ENCODE results near the gene RAD50. TPM values are rescaled to one million over a fixed set of nuclear protein-coding genes. Genes with fewer than 3 reads are reported as not detected.
A peak's percentile ranks its signal among the peaks of the same experiment; 100 is the strongest.

The RAD50 gene
- total and polyA plus RNA-seq, 2 donors, result 8.9 to 17.6 TPM

GRCh38 chr5:132635873-132636272 is 79.1 kb downstream of the RAD50 start:
- peaks cover 21 to 35% of the 10 kb centered on the region in 2 donors for H3K36me3 ChIP-seq (ENCODE audit: control insufficient read depth in 2 of 2, insufficient read depth in 2 of 2, low read length in 1 of 2)
- 87% methylated on average over 4 of the region's 4 CpGs for WGBS
- no peaks in the 10 kb centered on the region for H3K9me3 ChIP-seq (ENCODE audit: control insufficient read depth in 2 of 2, insufficient read depth in 1 of 2, low read length in 1 of 2)
- H3K27ac ChIP-seq (ENCODE audit: low read depth in 1 of 2, low read length in 1 of 2), result no peak overlapping the region
- H3K27me3 ChIP-seq (ENCODE audit: control insufficient read depth in 2 of 2, insufficient read depth in 1 of 2, low read length in 1 of 2), result no peaks in the 10 kb centered on the region
- H3K4me3 ChIP-seq (ENCODE audit: low read length in 2 of 2), result no peak overlapping the region
- peak in 2 of 9 donors; percentile 12 to 18 for DNase-seq (ENCODE audit: low read depth in 6 of 9, low spot score in 9 of 9)
- H3K4me1 ChIP-seq (ENCODE audit: control insufficient read depth in 2 of 2, insufficient read depth in 2 of 2, low read length in 2 of 2), result peaks cover 0 to 3% of the 10 kb centered on the region in 2 donors

DNA sequence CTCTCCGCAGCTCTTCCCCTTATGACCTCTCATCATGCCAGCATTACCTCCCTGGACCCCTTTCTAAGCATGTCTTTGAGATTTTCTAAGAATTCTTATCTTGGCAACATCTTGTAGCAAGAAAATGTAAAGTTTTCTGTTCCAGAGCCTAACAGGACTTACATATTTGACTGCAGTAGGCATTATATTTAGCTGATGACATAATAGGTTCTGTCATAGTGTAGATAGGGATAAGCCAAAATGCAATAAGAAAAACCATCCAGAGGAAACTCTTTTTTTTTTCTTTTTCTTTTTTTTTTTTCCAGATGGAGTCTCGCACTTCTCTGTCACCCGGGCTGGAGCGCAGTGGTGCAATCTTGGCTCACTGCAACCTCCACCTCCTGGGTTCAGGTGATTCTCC is 80.5 kb downstream of the RAD50 start:
- 97% methylated on average over 4 of the region's 4 CpGs for WGBS

GRCh38 chr5:132639706-132640130 is 82.9 kb downstream of the RAD50 start:
- peaks cover 41 to 52% of the 10 kb centered on the region in 2 donors for H3K36me3 ChIP-seq (ENCODE audit: control insufficient read depth in 2 of 2, insufficient read depth in 2 of 2, low read length in 1 of 2)
- peak in 1 of 9 donors; percentile 20 for DNase-seq (ENCODE audit: low read depth in 6 of 9, low spot score in 9 of 9)
- WGBS, result 79% methylated on average over 2 of the region's 2 CpGs

More for the DNA sequence above, 80.5 kb downstream of the RAD50 start:
- Histone ChIP-seq H3K27me3 (ENCODE audit: control insufficient read depth in 2 of 2, insufficient read depth in 1 of 2, low read length in 1 of 2) (no peaks in the 10 kb centered on the region), H3K9me3 (ENCODE audit: control insufficient read depth in 2 of 2, insufficient read depth in 1 of 2, low read length in 1 of 2) (no peaks in the 10 kb centered on the region), H3K36me3 (ENCODE audit: control insufficient read depth in 2 of 2, insufficient read depth in 2 of 2, low read length in 1 of 2) (peaks cover 31 to 42% of the 10 kb centered on the region in 2 donors), H3K4me1 (ENCODE audit: control insufficient read depth in 2 of 2, insufficient read depth in 2 of 2, low read length in 2 of 2) (peaks cover 0 to 3% of the 10 kb centered on the region in 2 donors), H3K4me3 (ENCODE audit: low read length in 2 of 2) (no peak overlapping the region), H3K27ac (ENCODE audit: low read depth in 1 of 2, low read length in 1 of 2) (no peak overlapping the region)
- DNase-seq (ENCODE audit: low read depth in 6 of 9, low spot score in 9 of 9), result no peak

GRCh38 chr5:132640613-132641012 is 83.8 kb downstream of the RAD50 start:
- Histone ChIP-seq H3K27me3 (ENCODE audit: control insufficient read depth in 2 of 2, insufficient read depth in 1 of 2, low read length in 1 of 2) (no peaks in the 10 kb centered on the region), H3K36me3 (ENCODE audit: control insufficient read depth in 2 of 2, insufficient read depth in 2 of 2, low read length in 1 of 2) (peaks cover 41 to 52% of the 10 kb centered on the region in 2 donors), H3K4me1 (ENCODE audit: control insufficient read depth in 2 of 2, insufficient read depth in 2 of 2, low read length in 2 of 2) (no peaks in the 10 kb centered on the region), H3K4me3 (ENCODE audit: low read length in 2 of 2) (no peak overlapping the region), H3K9me3 (ENCODE audit: control insufficient read depth in 2 of 2, insufficient read depth in 1 of 2, low read length in 1 of 2) (no peaks in the 10 kb centered on the region), H3K27ac (ENCODE audit: low read depth in 1 of 2, low read length in 1 of 2) (no peak overlapping the region)
- DNase-seq (ENCODE audit: low read depth in 6 of 9, low spot score in 9 of 9), result no peak
- WGBS, result 97% methylated on average over 4 of the region's 4 CpGs

More at GRCh38 chr5:132639706-132640130, 82.9 kb downstream of the RAD50 start:
- H3K9me3 ChIP-seq (ENCODE audit: control insufficient read depth in 2 of 2, insufficient read depth in 1 of 2, low read length in 1 of 2), result no peaks in the 10 kb centered on the region
- no peaks in the 10 kb centered on the region for H3K27me3 ChIP-seq (ENCODE audit: control insufficient read depth in 2 of 2, insufficient read depth in 1 of 2, low read length in 1 of 2)
- no peak overlapping the region for H3K4me3 ChIP-seq (ENCODE audit: low read length in 2 of 2)
- no peak overlapping the region for H3K27ac ChIP-seq (ENCODE audit: low read depth in 1 of 2, low read length in 1 of 2)
- H3K4me1 ChIP-seq (ENCODE audit: control insufficient read depth in 2 of 2, insufficient read depth in 2 of 2, low read length in 2 of 2), result peaks cover 0 to 3% of the 10 kb centered on the region in 2 donors

- no peak for DNase-seq (ENCODE audit: low read depth in 6 of 9, low spot score in 9 of 9)
- no peaks in the 10 kb centered on the region for H3K4me1 ChIP-seq (ENCODE audit: control insufficient read depth in 2 of 2, insufficient read depth in 2 of 2, low read length in 2 of 2)
- WGBS, result 98% methylated on average over 3 of the region's 3 CpGs
- H3K27ac ChIP-seq (ENCODE audit: low read depth in 1 of 2, low read length in 1 of 2), result no peak overlapping the region
- no peak overlapping the region for H3K4me3 ChIP-seq (ENCODE audit: low read length in 2 of 2)
- no peaks in the 10 kb centered on the region for H3K9me3 ChIP-seq (ENCODE audit: control insufficient read depth in 2 of 2, insufficient read depth in 1 of 2, low read length in 1 of 2)
- H3K27me3 ChIP-seq (ENCODE audit: control insufficient read depth in 2 of 2, insufficient read depth in 1 of 2, low read length in 1 of 2), result no peaks in the 10 kb centered on the region
- peaks cover 41 to 52% of the 10 kb centered on the region in 2 donors for H3K36me3 ChIP-seq (ENCODE audit: control insufficient read depth in 2 of 2, insufficient read depth in 2 of 2, low read length in 1 of 2)
Measured at GRCh38 chr5:132641241-132641723, 84.5 kb downstream of the RAD50 start.

DNA sequence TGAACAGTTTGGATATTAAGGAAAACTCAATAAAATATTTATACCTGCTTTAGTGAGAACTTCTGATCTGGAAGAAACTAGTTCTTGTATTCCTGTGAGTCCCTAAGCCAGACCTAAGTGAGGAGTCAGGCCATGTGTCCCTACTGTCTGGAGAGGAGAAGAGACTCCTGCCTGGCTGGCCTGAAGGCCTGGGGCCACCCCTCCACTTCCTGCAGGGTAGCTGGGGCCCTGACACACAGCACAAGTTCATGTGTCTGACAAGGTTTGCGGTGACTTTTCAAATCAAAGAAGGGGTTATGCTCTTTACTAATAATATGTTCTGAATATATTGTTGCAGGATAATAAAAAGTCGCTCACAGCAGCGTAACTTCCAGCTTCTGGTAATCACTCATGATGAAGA is 85.1 kb downstream of the RAD50 start:
- no peak for DNase-seq (ENCODE audit: low read depth in 6 of 9, low spot score in 9 of 9)
- Histone ChIP-seq H3K9me3 (ENCODE audit: control insufficient read depth in 2 of 2, insufficient read depth in 1 of 2, low read length in 1 of 2) (no peaks in the 10 kb centered on the region), H3K4me1 (ENCODE audit: control insufficient read depth in 2 of 2, insufficient read depth in 2 of 2, low read length in 2 of 2) (no peaks in the 10 kb centered on the region), H3K27me3 (ENCODE audit: control insufficient read depth in 2 of 2, insufficient read depth in 1 of 2, low read length in 1 of 2) (no peaks in the 10 kb centered on the region), H3K27ac (ENCODE audit: low read depth in 1 of 2, low read length in 1 of 2) (no peak overlapping the region), H3K36me3 (ENCODE audit: control insufficient read depth in 2 of 2, insufficient read depth in 2 of 2, low read length in 1 of 2) (peaks cover 41 to 49% of the 10 kb centered on the region in 2 donors), H3K4me3 (ENCODE audit: low read length in 2 of 2) (no peak overlapping the region)
- 98% methylated on average over 3 of the region's 3 CpGs for WGBS

GRCh38 chr5:132644177-132644576 is 87.4 kb downstream of the RAD50 start:
- H3K9me3 ChIP-seq (ENCODE audit: control insufficient read depth in 2 of 2, insufficient read depth in 1 of 2, low read length in 1 of 2), result no peaks in the 10 kb centered on the region
- no peaks in the 10 kb centered on the region for H3K4me1 ChIP-seq (ENCODE audit: control insufficient read depth in 2 of 2, insufficient read depth in 2 of 2, low read length in 2 of 2)
- no peaks in the 10 kb centered on the region for H3K27me3 ChIP-seq (ENCODE audit: control insufficient read depth in 2 of 2, insufficient read depth in 1 of 2, low read length in 1 of 2)
- H3K4me3 ChIP-seq (ENCODE audit: low read length in 2 of 2), result no peak overlapping the region
- no peak overlapping the region for H3K27ac ChIP-seq (ENCODE audit: low read depth in 1 of 2, low read length in 1 of 2)
- no peak for DNase-seq (ENCODE audit: low read depth in 6 of 9, low spot score in 9 of 9)
- H3K36me3 ChIP-seq (ENCODE audit: control insufficient read depth in 2 of 2, insufficient read depth in 2 of 2, low read length in 1 of 2), result peaks cover 26 to 31% of the 10 kb centered on the region in 2 donors

DNA sequence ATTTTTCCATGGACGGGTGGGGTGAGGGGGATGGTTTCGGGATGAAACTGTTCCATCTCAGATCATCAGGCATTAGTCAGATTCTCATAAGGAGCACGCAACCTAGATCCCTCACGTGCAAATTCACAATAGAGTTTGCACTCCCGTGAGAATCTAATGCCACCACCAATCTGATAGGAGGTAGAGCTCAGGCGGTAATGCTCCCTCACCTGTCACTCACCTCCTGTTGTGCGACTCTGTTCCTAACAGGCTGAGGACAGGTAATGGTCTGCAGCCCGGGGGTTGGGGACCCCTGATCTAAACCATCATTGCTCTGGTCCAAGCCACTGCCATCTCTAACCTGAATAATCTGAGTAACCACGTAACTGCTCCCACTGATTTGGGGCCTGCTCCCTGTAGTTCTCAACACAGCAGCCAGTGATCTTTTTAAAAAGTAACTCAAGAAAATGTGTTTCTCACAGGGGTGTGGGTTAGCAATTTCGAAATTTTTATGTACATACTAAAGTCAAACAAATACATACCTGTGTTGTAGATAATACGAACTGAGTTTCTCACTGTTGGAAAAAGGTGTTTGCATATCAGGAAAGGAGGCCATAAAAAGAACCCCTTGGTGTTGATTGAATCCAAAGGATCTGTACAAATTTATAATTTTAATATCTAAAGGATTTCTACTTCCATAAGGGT is 89.9 kb downstream of the RAD50 start:
- no peak overlapping the region for H3K27ac ChIP-seq (ENCODE audit: low read depth in 1 of 2, low read length in 1 of 2)
- DNase-seq (ENCODE audit: low read depth in 6 of 9, low spot score in 9 of 9), result no peak
- no peaks in the 10 kb centered on the region for H3K9me3 ChIP-seq (ENCODE audit: control insufficient read depth in 2 of 2, insufficient read depth in 1 of 2, low read length in 1 of 2)
- no peaks in the 10 kb centered on the region for H3K27me3 ChIP-seq (ENCODE audit: control insufficient read depth in 2 of 2, insufficient read depth in 1 of 2, low read length in 1 of 2)
- 98% methylated on average over 11 of the region's 11 CpGs for WGBS
- peaks cover 13% of the 10 kb centered on the region in 2 donors for H3K36me3 ChIP-seq (ENCODE audit: control insufficient read depth in 2 of 2, insufficient read depth in 2 of 2, low read length in 1 of 2)
- no peaks in the 10 kb centered on the region for H3K4me1 ChIP-seq (ENCODE audit: control insufficient read depth in 2 of 2, insufficient read depth in 2 of 2, low read length in 2 of 2)
- H3K4me3 ChIP-seq (ENCODE audit: low read length in 2 of 2), result no peak overlapping the region

GRCh38 chr5:132647473-132647872 is 90.7 kb downstream of the RAD50 start:
- Histone ChIP-seq H3K4me1 (ENCODE audit: control insufficient read depth in 2 of 2, insufficient read depth in 2 of 2, low read length in 2 of 2) (no peaks in the 10 kb centered on the region), H3K4me3 (ENCODE audit: low read length in 2 of 2) (no peak overlapping the region)
- WGBS, result 98% methylated on average over 2 of the region's 2 CpGs

More at GRCh38 chr5:132647473-132647872, 90.7 kb downstream of the RAD50 start:
- no peak for DNase-seq (ENCODE audit: low read depth in 6 of 9, low spot score in 9 of 9)
- Histone ChIP-seq H3K36me3 (ENCODE audit: control insufficient read depth in 2 of 2, insufficient read depth in 2 of 2, low read length in 1 of 2) (peaks cover 7 to 8% of the 10 kb centered on the region in 2 donors), H3K27me3 (ENCODE audit: control insufficient read depth in 2 of 2, insufficient read depth in 1 of 2, low read length in 1 of 2) (no peaks in the 10 kb centered on the region), H3K27ac (ENCODE audit: low read depth in 1 of 2, low read length in 1 of 2) (no peak overlapping the region), H3K9me3 (ENCODE audit: control insufficient read depth in 2 of 2, insufficient read depth in 1 of 2, low read length in 1 of 2) (no peaks in the 10 kb centered on the region)

Data from thymus (tissue), 11 donors.